Activated naive CD8-positive, alpha-beta T cell treated with anti-CD3 and anti-CD28 coated beads, Interleukin-2, amount 50 U/mL, for 24 hours (primary cell): ENCODE results near the gene TRIAP1.
A peak's percentile ranks its signal among the peaks of the same experiment; 100 is the strongest.
"Not testable (repeated sequence)": the region's sequence is repeated elsewhere in the genome, so short reads cannot be mapped to it uniquely, and the experiment has no call there.

ENCODE experiments used
- ATAC-seq: fragments of 150-1000 bp; cut with Tn5 transposase; one replicate; pipeline ENCODE4 v1.10.0; 2021
- DNase-seq: peaks from one replicate; pipeline ENCODE4 v3.0.0; 2021
- H3K27ac Mint-ChIP-seq: one replicate; pipeline ENCODE4 v1.8.0; 2021; ENCODE audit warnings: mild to moderate bottlenecking, mixed read lengths
- H3K27me3 Mint-ChIP-seq: one replicate; pipeline ENCODE4 v1.8.0; 2021; ENCODE audit warnings: mixed read lengths
- H3K36me3 Mint-ChIP-seq: one replicate; pipeline ENCODE4 v1.8.0; 2021; ENCODE audit warnings: low read depth, mixed read lengths
- H3K4me1 Mint-ChIP-seq: one replicate; pipeline ENCODE4 v1.8.0; 2021; ENCODE audit warnings: mixed read lengths
- H3K4me3 Mint-ChIP-seq: one replicate; pipeline ENCODE4 v1.8.0; 2021; ENCODE audit warnings: mild to moderate bottlenecking, moderate library complexity, mixed read lengths
- H3K9me3 Mint-ChIP-seq: one replicate; pipeline ENCODE4 v1.8.0; 2021; ENCODE audit warnings: mixed read lengths

Gene TRIAP1

DNA sequence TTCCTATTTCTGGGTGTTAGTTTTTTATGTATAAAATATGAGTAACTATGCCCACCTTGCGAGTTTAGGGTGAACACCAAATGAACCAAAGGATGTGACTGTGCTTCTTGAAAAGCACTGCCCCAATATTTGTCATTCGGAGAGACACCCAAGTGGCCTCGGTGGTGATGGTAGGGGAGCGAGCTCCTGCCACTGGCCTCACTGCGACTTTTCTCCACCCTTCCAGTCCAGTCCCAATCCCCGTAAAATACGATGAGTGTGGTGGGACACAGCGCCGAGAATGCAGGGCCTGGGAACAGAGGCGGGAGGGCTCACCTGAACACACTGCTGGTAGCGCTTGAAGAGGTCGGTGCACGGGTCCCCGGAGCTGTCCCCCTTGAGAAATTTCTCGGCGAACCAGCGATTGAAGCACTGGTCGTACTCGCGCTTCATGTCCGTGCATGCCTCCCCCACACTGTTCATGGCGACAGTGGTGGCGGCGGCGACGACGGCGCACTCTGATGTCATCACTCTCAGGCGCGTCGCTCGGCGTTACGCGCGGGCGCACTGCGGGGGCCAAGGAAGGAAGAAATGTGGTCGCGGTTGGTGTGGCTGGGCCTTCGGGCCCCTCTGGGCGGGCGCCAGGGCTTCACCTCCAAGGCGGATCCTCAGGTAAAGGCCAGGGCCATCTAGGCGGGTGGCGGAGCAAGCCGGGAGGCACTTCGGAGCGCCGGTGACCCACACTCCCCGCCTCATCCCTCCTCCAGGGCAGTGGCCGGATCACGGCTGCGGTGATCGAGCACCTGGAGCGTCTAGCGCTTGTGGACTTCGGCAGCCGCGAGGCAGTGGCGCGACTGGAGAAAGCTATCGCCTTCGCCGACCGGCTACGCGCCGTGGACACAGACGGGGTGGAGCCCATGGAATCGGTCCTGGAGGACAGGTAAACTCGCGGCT lies at the start of gene TRIAP1, which contains the start of gene GATC:
TRIAP1 (minus strand) TSS at position 474 of the 933 bp plus-strand sequence; CDS start at position 462, 12 bp downstream.
GATC (plus strand) TSS at position 534 of the 933 bp plus-strand sequence; CDS start at position 571, 37 bp downstream.
- Mint-ChIP-seq H3K9me3 (no peaks in the 10 kb centered on the region), H3K4me3 (peak within 1 kb of the TSS; percentile 99), H3K4me1 (peaks cover 47% of the 10 kb centered on the region)

DNA sequence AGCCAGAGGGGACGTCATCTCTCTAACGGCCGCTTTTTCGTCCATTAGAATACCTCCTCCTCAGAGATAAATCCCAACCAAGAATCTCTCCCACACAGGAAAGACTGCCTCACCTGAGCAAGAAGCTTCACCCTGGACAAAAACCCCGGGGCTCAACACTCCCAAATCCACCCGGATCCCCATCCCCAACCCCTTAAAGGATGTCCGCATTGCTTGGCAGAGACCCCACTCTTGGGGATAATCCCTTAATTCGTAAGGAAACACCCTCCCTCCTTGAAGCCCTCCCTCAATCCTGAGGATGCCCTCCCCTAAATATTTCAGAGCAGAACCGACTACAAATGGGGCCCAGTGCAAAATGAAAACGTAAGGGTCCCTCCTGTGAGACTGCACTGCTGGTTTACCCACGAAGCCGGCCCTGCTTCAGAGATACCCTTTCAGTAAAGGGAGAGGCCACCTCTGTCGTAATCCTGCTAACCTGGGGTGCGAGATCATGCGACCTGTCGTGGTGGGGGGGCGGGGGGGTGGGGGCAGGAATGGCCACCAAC lies 49.1 kb upstream of the TRIAP1 start:
- ATAC-seq = peak; percentile 4
- Mint-ChIP-seq H3K27ac (peak overlapping the region; percentile 94), H3K9me3 (no peaks in the 10 kb centered on the region), H3K4me3 (peak overlapping the region; percentile 96), H3K4me1 (peaks cover 24% of the 10 kb centered on the region), H3K36me3 (peaks cover 27% of the 10 kb centered on the region), H3K27me3 (peaks cover 2% of the 10 kb centered on the region)
- peak; percentile 10 for DNase-seq

More for the DNA sequence above, at the start of gene TRIAP1, which contains the start of gene GATC:
- Mint-ChIP-seq H3K27me3 (peaks cover 2% of the 10 kb centered on the region), H3K36me3 (peaks cover 36% of the 10 kb centered on the region), H3K27ac (peak within 1 kb of the TSS; percentile 100)
- ATAC-seq = peak; percentile 97
- DNase-seq = peak; percentile 95

DNA sequence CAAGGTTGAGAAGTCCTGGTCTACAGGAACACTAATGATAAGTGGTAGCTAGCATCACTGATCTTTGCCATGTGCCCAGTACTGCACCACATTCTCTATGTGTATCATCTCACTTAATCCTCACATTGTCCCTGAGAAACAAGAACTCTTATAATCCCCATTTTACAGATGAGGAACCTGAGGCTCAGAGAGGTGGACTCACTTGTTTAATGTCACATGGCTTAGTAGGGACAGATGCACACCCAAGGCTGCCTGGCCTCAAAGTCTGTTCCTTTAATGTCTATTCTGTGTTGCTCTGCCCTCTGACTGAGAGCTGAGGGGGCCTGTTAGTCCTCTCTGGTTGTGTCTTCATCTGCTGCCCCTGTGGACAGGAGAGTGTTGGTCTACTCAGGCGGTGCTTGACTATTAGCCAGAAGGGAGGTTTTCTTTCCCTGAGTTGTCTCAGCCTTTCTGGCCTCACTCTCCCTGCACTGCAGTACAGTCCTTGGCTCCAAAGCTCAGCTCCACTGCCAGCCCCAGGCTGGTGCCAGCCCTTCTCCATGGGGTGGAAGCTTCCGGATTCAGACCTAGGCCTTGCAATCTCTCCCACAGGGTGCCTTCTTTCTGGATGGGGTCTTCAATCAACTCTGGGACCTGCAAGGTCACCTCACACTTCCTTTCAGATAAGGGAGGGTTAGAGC lies 44.8 kb upstream of the TRIAP1 start:
- peaks cover 11% of the 10 kb centered on the region for H3K4me1 Mint-ChIP-seq
- peaks cover 2% of the 10 kb centered on the region for H3K27me3 Mint-ChIP-seq
- DNase-seq (no peak), ATAC-seq (no peak)
- H3K27ac Mint-ChIP-seq = no peak overlapping the region
- H3K4me3 Mint-ChIP-seq = no peak overlapping the region
- no peaks in the 10 kb centered on the region for H3K36me3 Mint-ChIP-seq
- H3K9me3 Mint-ChIP-seq = no peaks in the 10 kb centered on the region

DNA sequence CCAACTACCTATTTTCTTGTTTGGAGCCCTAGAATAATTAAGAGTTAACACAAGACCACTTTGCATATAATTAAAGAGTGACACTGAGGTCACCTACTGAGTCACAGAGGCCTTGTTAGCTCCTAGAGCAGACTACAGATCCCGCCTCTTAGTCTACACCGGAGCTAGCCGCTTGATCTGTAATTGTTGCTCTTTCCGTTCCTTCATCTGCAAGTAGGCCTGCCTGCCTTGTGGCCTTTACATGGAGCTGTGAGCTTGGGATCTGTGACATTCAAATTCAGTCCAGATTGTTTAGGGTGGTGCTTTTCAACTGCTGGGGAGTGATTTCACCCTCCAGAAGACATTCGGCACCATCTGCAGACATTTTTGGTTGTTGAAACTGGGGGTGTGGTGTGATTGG lies 44.1 kb upstream of the TRIAP1 start:
- Mint-ChIP-seq H3K27ac (no peak overlapping the region), H3K4me3 (no peak overlapping the region), H3K4me1 (peaks cover 7% of the 10 kb centered on the region), H3K27me3 (no peaks in the 10 kb centered on the region), H3K36me3 (no peaks in the 10 kb centered on the region), H3K9me3 (no peaks in the 10 kb centered on the region)
- ATAC-seq (no peak), DNase-seq (no peak)

DNA sequence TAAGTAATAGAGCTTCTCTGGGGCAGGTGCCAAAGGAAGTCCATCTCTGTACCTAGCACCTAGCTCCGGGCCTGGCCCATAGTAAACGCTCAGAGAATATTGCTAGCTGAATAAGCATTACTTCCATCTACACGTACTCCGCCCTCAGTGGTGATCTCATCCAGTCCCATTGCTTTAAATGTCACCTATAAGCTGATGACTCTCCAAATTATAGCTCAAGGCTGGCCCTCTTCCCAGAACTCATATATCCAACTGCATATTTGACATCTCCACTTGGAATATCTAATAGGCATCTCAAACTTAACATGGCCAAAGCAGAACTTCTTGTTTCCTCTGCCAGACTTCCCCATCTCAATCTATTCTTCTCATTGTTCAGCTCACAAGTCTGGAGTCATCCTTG lies 42.8 kb upstream of the TRIAP1 start:
- Mint-ChIP-seq H3K27me3 (no peaks in the 10 kb centered on the region), H3K27ac (no peak overlapping the region), H3K9me3 (no peaks in the 10 kb centered on the region), H3K36me3 (no peaks in the 10 kb centered on the region), H3K4me3 (no peak overlapping the region), H3K4me1 (no peaks in the 10 kb centered on the region)
- ATAC-seq (no peak), DNase-seq (no peak)

DNA sequence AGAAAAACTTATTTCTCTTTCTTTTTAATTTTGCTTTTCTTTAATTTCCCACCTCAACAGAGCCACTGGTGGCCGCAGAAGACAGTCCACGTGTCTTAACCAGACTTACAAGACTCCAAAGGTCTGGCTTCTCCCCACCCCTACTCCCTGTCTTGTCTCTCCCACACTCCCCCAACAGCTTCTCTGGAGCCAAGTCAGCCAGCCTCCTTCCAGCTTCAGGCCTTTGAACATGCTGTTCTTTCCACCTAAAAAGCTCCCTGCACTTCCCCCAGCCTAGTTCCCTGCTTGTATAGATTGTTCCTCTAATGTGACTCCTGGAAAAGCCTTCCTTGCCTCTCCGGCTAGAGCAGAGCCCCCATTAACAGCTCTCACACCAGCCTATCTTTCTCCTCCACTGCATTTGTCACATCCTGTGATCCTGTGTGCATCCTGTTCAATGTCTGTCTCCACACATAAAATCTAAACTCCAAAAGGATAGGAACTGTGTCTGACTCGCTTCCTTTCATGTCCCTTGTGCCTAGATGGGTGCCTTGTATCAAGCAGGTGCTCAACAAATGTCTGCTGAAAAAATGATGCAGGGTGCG lies 42.0 kb upstream of the TRIAP1 start:
- Mint-ChIP-seq H3K9me3 (no peaks in the 10 kb centered on the region), H3K27ac (no peak overlapping the region)

DNA sequence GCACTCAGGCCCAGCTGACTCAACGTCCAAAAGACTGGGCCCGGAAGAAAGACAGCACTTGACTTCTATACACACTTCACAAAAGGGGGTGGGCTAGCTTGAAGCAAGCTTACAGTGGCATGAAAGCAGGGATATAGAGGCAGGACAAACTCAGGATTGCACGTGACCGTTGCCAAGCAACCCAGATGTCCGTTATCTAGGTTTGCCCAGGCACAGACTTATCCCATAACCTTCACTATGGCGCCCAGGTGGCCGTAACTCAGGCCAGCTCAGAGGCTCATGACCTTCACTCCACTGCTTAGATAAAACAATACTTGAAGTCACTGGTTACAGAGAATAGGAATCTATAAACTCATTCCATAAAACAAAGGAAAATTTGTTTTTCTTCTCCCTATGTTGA lies 41.4 kb upstream of the TRIAP1 start:
- not testable (repeated sequence) for H3K27ac Mint-ChIP-seq, H3K36me3 Mint-ChIP-seq, ATAC-seq

More for the DNA sequence above, 42.0 kb upstream of the TRIAP1 start:
- Mint-ChIP-seq H3K4me1 (no peaks in the 10 kb centered on the region), H3K27me3 (no peaks in the 10 kb centered on the region), H3K4me3 (no peak overlapping the region), H3K36me3 (no peaks in the 10 kb centered on the region)
- no peak for ATAC-seq
- DNase-seq = no peak

DNA sequence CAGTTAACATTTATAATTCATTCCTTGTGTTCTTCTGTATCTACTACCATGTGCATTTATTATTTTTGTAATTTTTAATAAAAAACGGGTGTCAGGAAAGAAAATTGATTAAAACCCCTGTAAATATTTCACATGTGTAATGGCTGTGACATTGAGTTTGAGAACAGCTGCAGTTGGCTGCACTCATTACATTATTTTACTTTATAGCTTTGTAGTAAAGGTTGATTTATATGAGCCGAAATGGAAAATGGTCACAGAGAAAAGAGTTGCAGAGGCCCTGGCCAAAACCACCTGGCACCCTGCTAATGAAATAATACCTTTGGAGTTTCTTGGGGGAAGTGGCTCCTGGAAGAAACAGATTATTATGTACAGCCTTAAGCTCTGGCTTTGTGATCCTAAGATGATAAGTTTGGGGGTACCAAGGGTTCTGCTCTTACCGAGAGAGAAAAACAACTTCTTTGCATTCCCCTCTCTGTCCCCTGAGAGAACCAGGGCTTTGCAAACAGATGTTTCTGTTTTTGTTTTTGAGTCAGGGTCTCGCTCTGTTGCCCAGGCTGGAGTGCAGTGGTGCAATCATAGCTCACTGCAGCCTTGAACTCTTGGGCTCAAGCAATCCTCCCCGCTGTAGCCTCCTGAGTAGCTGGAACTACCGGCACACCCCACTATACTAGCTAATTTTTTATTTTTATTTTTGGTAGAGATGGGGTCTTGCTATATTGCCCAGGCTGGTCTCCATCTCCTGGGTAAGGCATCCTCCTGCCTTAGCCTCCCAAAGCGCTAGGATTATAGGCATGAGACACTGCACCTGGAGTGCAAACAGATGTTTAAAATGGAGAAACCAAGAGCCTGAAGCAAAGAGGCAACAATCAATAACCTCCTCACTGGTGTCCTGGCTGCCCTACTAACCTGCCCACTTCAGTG lies 40.0 kb upstream of the TRIAP1 start:
- H3K4me1 Mint-ChIP-seq = peaks cover 5% of the 10 kb centered on the region
- H3K36me3 Mint-ChIP-seq = no peaks in the 10 kb centered on the region
- no peaks in the 10 kb centered on the region for H3K27me3 Mint-ChIP-seq
- ATAC-seq (no peak), DNase-seq (no peak)
- no peak overlapping the region for H3K27ac Mint-ChIP-seq
- H3K4me3 Mint-ChIP-seq = no peak overlapping the region
- H3K9me3 Mint-ChIP-seq = no peaks in the 10 kb centered on the region

More for the DNA sequence above, 41.4 kb upstream of the TRIAP1 start:
- not testable (repeated sequence) for DNase-seq, H3K9me3 Mint-ChIP-seq, H3K27me3 Mint-ChIP-seq, H3K4me3 Mint-ChIP-seq, H3K4me1 Mint-ChIP-seq

DNA sequence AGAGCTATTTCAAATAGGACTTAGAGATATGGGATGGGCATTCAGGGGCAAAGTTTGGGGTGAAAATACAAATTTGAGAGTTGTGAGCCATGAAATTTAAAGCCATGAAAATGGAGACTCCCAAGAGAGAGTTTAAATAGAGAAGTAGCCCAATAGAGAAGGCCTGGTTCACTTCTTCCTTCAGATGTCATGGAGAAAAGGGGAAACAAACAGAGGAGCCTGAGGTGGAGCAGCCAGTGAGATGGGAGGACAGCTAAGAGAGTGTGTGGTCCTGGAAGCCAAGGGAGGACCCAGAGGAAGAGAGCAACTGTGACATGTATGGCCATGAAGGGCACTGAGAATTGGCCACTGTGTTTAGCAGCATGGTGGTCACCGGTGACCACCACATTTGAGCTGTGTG lies 37.4 kb upstream of the TRIAP1 start:
- no peak for ATAC-seq
- Mint-ChIP-seq H3K9me3 (no peaks in the 10 kb centered on the region), H3K4me1 (peaks cover 16% of the 10 kb centered on the region), H3K4me3 (no peak overlapping the region), H3K27me3 (no peaks in the 10 kb centered on the region), H3K27ac (no peak overlapping the region), H3K36me3 (no peaks in the 10 kb centered on the region)
- DNase-seq = no peak

DNA sequence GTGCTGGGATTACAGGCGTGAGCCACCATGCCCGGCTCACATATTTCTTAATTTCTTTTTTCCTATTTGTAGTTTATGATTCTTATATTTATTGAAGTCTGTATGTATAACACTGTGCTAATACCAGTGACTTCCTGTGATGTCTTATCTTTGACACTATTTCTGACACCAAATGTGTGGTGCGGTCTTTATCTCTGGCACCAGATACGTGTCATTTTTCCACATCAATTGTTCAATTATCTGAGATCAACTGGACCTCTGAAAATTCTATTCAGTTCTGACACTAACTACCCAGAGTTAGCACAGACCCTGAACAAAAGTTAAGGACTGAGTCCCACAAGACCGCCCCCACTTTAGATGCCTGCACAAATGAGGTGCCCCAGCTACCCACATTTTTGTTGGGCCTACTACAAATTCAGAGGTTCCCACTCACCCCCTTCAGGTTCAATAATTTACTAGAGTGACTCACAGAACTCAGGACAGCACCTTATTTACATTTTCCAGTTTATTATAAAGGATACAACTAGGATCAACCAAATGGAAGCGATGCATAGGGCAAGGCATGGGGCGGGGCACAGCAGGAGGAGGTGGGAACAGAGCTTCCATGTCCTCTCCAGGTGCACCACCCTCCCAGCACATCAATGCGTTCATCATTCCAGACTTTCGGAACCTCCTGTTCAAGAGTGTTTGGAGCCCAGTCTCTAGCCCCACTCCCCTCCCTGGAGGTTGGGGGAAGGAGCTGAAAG lies 35.0 kb upstream of the TRIAP1 start:
- Mint-ChIP-seq H3K9me3 (no peaks in the 10 kb centered on the region), H3K4me3 (no peak overlapping the region), H3K4me1 (peaks cover 16% of the 10 kb centered on the region), H3K36me3 (no peaks in the 10 kb centered on the region), H3K27me3 (no peaks in the 10 kb centered on the region), H3K27ac (peak overlapping the region; percentile 14)
- no peak for ATAC-seq
- DNase-seq = no peak

DNA sequence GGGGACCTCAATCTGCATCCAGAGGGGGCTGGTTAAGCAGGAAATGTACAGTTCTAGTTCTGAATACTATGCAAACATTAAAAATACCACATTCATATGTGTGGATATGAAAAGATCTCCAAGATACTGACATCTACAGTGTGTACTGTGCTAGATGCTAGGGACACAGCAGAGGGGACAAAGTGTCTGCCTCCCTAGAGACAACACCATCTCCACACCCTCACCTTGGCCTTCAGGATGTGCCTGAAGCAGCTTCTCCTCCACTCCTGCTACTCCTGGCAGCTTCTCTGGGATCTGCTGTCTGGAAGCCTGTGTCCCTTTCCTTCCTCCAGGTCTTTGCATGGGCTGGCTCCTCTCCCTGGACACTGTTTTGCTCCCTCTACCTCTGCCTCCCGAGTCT lies 34.0 kb upstream of the TRIAP1 start:
- Mint-ChIP-seq H3K36me3 (no peaks in the 10 kb centered on the region), H3K4me1 (peaks cover 16% of the 10 kb centered on the region), H3K9me3 (no peaks in the 10 kb centered on the region), H3K27me3 (no peaks in the 10 kb centered on the region), H3K27ac (peak overlapping the region; percentile 35), H3K4me3 (no peak overlapping the region)
- ATAC-seq (no peak), DNase-seq (no peak)

DNA sequence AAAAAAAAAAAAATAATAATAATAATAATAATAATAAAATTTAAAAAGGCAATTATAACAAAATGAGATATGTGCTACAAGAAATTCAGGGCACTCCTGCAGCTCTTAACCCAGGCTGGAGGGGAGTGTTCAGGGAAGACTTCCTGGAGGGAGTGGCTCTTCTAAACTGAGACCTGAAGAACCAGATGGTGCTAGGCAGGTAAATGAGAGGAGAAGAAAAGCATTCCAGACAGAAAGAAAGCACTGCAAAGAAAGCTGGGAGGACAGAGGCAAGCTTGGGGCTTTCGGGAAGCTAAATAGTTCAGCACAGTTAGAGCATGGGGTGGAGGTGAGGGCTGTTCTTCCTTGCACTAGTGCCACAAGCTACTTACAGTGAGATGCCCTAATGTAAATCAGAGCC lies 33.3 kb upstream of the TRIAP1 start:
- Mint-ChIP-seq H3K4me1 (peaks cover 20% of the 10 kb centered on the region), H3K36me3 (no peaks in the 10 kb centered on the region), H3K27me3 (no peaks in the 10 kb centered on the region), H3K4me3 (no peak overlapping the region), H3K27ac (no peak overlapping the region), H3K9me3 (no peaks in the 10 kb centered on the region)
- ATAC-seq (no peak), DNase-seq (no peak)

DNA sequence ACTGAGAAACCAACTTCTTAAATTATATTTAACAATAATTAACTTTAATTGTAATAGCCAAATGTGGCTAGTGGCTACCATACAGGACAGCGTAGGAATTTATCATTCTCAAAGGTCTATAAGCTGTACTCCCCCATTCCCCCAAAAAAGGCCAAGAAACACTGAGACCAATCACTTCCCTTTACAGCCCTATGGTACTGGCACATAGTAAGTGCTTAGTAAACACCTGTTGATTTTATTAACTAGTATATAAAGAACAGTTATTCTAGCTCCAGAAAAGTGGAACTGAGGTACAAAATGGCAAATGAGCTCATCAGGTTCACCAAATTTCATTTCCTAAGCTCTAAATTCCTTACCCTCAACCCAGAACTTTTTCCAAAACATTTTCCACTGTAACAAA lies 29.5 kb upstream of the TRIAP1 start:
- ATAC-seq = no peak
- DNase-seq = no peak
- Mint-ChIP-seq H3K27me3 (no peaks in the 10 kb centered on the region), H3K36me3 (no peaks in the 10 kb centered on the region), H3K4me3 (no peak overlapping the region), H3K4me1 (peaks cover 28% of the 10 kb centered on the region), H3K27ac (no peak overlapping the region), H3K9me3 (no peaks in the 10 kb centered on the region)
